Sigmoid colon (tissue), 4 donors: ENCODE results near the gene NCOA7.

Experiments
- EP300 ChIP-seq, 4 donors: sonication (generic); formaldehyde crosslinking; IDR thresholded peaks; one replicate each; pipeline ENCODE4 v1.6.1; 2017; ENCODE audit warnings: antibody characterized with exemption in 4 of 4
- POLR2A ChIP-seq, 2 donors: fragments of 450-650 bp; IDR thresholded peaks; one replicate each; pipeline ENCODE4 v1.6.1; 2016; ENCODE audit warnings: antibody characterized with exemption in 2 of 2, mild to moderate bottlenecking in 2 of 2, moderate library complexity in 2 of 2
- TF ChIP-seq, protein P1 (sequence below), 4 experiments: fragments of 450-650 bp in 3 of 4; fragments of 200-600 bp in 1 of 4; IDR thresholded peaks; one replicate each; pipeline ENCODE4 v1.5.1; 2016 to 2019; ENCODE audit warnings: antibody characterized with exemption in 4 of 4, mild to moderate bottlenecking in 3 of 4, moderate library complexity in 2 of 4

DNA sequence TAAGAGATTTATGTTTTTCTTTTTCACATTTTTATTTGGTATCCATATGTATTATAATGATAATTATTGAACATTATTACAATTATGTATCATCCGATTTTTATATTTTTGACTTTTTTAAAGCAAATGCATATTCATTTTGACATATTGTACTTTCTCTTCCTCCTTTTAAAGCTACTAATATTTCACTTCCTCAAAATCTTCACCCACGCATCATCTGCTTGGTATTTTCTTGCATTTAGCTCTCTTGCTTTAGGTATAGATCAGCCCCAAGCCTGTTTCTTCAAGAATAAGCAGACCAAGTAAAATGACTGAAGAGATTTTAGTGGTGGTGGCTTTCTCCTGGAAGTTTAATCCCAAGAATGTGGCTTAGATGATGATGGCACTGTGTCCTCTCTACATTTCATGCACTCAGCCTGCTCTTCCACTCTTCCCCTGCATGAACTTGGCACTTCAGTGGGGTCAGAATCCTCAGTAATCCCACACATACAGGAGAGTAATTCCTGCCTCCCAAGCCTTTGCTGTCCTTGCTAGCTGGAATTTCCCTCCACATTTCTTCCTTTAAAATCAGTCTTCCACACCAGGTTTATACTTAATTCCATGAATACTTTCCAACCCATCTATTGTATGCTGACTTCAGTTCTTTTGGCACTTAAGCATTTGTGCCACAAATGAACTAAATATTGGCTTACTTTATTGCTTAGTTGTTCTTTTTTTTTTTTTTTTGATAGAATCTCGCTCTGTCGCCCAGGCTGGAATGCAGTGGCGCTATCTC lies 8.2 kb downstream of the NCOA7 start:
- TF ChIP-seq, protein P1, sequence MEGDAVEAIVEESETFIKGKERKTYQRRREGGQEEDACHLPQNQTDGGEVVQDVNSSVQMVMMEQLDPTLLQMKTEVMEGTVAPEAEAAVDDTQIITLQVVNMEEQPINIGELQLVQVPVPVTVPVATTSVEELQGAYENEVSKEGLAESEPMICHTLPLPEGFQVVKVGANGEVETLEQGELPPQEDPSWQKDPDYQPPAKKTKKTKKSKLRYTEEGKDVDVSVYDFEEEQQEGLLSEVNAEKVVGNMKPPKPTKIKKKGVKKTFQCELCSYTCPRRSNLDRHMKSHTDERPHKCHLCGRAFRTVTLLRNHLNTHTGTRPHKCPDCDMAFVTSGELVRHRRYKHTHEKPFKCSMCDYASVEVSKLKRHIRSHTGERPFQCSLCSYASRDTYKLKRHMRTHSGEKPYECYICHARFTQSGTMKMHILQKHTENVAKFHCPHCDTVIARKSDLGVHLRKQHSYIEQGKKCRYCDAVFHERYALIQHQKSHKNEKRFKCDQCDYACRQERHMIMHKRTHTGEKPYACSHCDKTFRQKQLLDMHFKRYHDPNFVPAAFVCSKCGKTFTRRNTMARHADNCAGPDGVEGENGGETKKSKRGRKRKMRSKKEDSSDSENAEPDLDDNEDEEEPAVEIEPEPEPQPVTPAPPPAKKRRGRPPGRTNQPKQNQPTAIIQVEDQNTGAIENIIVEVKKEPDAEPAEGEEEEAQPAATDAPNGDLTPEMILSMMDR (IDR thresholded peaks at IDR 0.05) = no peak
- TF ChIP-seq EP300 (IDR thresholded peaks at IDR 0.05) = no peak
- no peak for TF ChIP-seq POLR2A (IDR thresholded peaks at IDR 0.05)
